Fibroblast of the aortic adventitia (primary cell): Measurements from ENCODE around the gene PLEKHM2. TPM values are rescaled to one million over a fixed set of nuclear protein-coding genes. Genes with fewer than 3 reads are reported as not detected.

ENCODE experiments used
- DNase-seq: peaks from one replicate; pipeline ENCODE4 v3.0.0-alpha.2; 2010; ENCODE audit warnings: low read depth
- H3K4me3 ChIP-seq: 2 replicates; pipeline ENCODE4 v1.5.1; 2011; ENCODE audit warnings: low read depth, mild to moderate bottlenecking, control low read depth, low read length, moderate library complexity
- CTCF ChIP-seq: IDR thresholded peaks from 2 replicates; pipeline ENCODE4 v1.5.1; 2011; ENCODE audit warnings: mild to moderate bottlenecking, low read length, control low read depth, inconsistent platforms; ENCODE audit not compliant: insufficient read depth
- total RNA-seq: library from RNA; depleted of rRNA; stranded (reverse); fragments of >200 nt; gene quantifications from 2 replicates; pipeline ENCODE4 v1.2.3, GENCODE V29; 2012; ENCODE audit warnings: low replicate concordance

Gene PLEKHM2
- total RNA-seq, 1 donor, result 76.5 TPM

GRCh38 chr1:15662477-15662876, 21.6 kb upstream of the PLEKHM2 start:
- no peak for DNase-seq
- no peak for TF ChIP-seq CTCF
- no peak overlapping the region for H3K4me3 ChIP-seq

- DNase-seq, result no peak
- no peak overlapping the region for H3K4me3 ChIP-seq
- no peak for TF ChIP-seq CTCF
These were observed 20.2 kb upstream of the PLEKHM2 start for GRCh38 chr1:15663925-15664324.

- TF ChIP-seq CTCF, result no peak
- no peak for DNase-seq
- H3K4me3 ChIP-seq, result no peak overlapping the region
These were observed 16.8 kb upstream of the PLEKHM2 start for GRCh38 chr1:15667362-15667761.

- DNase-seq, result no peak
- TF ChIP-seq CTCF, result no peak
- no peak overlapping the region for H3K4me3 ChIP-seq
These were observed 15.9 kb upstream of the PLEKHM2 start for GRCh38 chr1:15668089-15668754.

GRCh38 chr1:15669074-15669473, 15.0 kb upstream of the PLEKHM2 start:
- TF ChIP-seq CTCF, result no peak
- DNase-seq, result no peak
- no peak overlapping the region for H3K4me3 ChIP-seq

GRCh38 chr1:15669864-15670263, 14.3 kb upstream of the PLEKHM2 start:
- no peak overlapping the region for H3K4me3 ChIP-seq
- TF ChIP-seq CTCF, result no peak
- no peak for DNase-seq

GRCh38 chr1:15671430-15671829, 12.7 kb upstream of the PLEKHM2 start:
- no peak overlapping the region for H3K4me3 ChIP-seq
- TF ChIP-seq CTCF, result no peak
- DNase-seq, result no peak
